ENCODE data around the gene FSD1L.

The FSD1L gene

DNA sequence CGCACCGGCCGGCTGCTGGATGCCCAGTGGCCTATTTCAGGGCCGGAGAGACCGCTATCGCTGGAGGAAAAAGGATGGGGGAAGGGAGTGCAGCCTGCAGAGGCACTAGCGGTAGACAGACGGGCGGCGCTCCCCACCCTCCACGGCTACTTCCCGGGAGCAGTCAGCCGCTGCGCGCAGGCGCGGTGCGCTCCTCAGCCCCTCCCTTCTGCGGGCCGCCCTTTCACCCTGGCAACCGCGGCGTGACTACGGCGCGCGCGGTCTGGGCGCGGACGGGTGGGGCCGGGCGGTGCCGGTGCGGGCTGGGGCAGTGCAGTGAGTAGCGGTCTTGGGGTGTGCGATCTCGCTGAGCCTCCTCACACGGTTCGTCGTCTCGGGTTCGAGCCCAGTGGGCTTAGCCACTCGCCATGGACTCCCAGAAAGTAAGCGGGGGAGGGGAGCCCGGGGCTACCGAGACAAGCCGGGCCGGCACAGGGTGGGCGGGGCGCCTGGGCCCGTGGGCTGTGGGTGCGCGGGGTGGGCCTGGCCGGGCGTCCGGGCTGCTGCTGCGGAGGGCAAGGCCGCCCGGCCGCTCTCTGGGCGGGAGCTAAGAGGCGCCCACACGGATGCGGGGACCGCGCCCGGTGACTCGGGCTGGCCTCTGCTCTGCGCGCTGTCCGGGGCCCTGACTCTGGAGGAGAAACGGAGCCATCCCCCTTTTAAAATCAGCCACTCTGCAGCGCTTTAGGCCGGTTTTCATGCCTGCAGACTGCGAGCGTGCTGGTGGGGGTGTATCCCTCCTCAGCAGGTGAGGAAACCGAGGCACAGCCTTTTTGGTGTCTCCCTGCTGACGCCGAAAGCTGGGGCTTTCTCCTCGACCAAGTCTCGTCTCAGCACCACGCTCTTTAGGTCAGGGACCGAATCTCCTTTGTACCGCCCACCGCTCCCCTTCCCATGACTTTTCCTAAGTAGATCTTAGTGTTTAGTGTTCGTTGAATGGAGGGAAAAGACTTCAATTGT lies at the start of gene FSD1L:
FSD1L (plus strand) TSS at position 221 of the 999 bp plus-strand sequence; CDS start at position 408, 187 bp downstream.
- peak; percentile 77 for TF ChIP-seq CTCF (IDR thresholded peaks at IDR 0.05; ENCODE audit: control extremely low read depth, extremely low read depth, low read depth, missing control alignments)
- peak; percentile 93 for DNase-seq (ENCODE audit: extremely low spot score)
- ChIA-PET CTCF (interaction anchor here (1.1 to 2.8 kb wide), 5 partner anchors 14 to 147 kb away, joined by 3 to 15 read pairs (median 5); no protein-coding TSS in a partner anchor), POLR2A (no interaction called here)

GRCh38 chr9:105399117-105399516 lies 48.7 kb upstream of the FSD1L start:
- no peak for DNase-seq (ENCODE audit: extremely low spot score)
- TF ChIP-seq CTCF (IDR thresholded peaks at IDR 0.05; ENCODE audit: control extremely low read depth, extremely low read depth, low read depth, missing control alignments): no peak
- CTCF ChIA-PET: interaction anchor here (1.0 to 1.7 kb wide), 8 partner anchors 8 to 538 kb away, joined by 3 to 6 read pairs (median 3); no protein-coding TSS in a partner anchor
- POLR2A ChIA-PET: no interaction called here

GRCh38 chr9:105401651-105402050 lies 46.2 kb upstream of the FSD1L start:
- TF ChIP-seq CTCF (IDR thresholded peaks at IDR 0.05; ENCODE audit: control extremely low read depth, extremely low read depth, low read depth, missing control alignments): no peak
- CTCF ChIA-PET: interaction anchor here (0.7 kb wide), 1 partner anchor 10 kb away, joined by 4 read pairs; no protein-coding TSS in a partner anchor
- POLR2A ChIA-PET: no interaction called here
- DNase-seq (ENCODE audit: extremely low spot score): no peak

- CTCF ChIA-PET: interaction anchor here (0.9 to 6.3 kb wide), 4 partner anchors 9 to 541 kb away, joined by 3 to 33 read pairs (median 6); no protein-coding TSS in a partner anchor
- POLR2A ChIA-PET: no interaction called here
- DNase-seq (ENCODE audit: extremely low spot score): no peak
- TF ChIP-seq CTCF (IDR thresholded peaks at IDR 0.05; ENCODE audit: control extremely low read depth, extremely low read depth, low read depth, missing control alignments): no peak
These were observed 44.1 kb upstream of the FSD1L start for GRCh38 chr9:105403552-105404248.

DNA sequence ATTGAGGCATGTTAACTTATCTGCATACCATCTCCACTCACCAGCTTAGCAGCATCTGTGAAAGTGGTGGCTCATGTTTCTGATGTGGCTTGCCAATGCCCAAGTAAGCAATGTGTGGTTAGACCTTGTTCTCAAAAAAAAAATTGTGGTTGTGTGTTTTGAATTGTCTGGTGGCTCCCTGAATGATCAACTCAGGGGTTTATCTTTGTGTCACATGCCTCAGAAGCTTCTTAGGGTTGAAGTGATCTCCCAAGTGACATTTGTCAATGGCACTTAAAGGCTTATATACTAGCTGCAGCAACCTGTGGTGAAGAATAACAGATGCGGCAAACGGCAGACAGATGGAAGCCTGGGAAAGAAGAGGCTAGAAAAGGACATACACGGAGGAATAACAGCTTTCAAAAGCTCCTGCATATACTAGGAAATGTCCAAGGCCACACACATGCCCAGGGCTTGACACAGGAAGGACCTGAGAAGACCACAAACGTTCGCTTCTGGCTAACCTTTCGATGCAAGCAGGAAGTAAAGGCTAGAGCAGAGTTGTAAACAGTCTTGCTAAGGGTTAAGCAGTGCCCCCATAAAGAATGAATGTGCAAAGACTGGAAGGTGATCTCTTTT lies 42.2 kb upstream of the FSD1L start:
- no peak for TF ChIP-seq CTCF (IDR thresholded peaks at IDR 0.05; ENCODE audit: control extremely low read depth, extremely low read depth, low read depth, missing control alignments)
- CTCF ChIA-PET: interaction anchor here (0.5 to 6.3 kb wide), 7 partner anchors 8 to 249 kb away, joined by 3 to 33 read pairs (median 3); no protein-coding TSS in a partner anchor
- DNase-seq (ENCODE audit: extremely low spot score): peak; percentile 26
- POLR2A ChIA-PET: no interaction called here

GRCh38 chr9:105406369-105406768 lies 41.5 kb upstream of the FSD1L start:
- no peak for DNase-seq (ENCODE audit: extremely low spot score)
- ChIA-PET POLR2A (no interaction called here), CTCF (interaction anchor here (0.7 to 6.3 kb wide), 3 partner anchors 11 to 247 kb away, joined by 3 to 33 read pairs (median 4); no protein-coding TSS in a partner anchor)
- TF ChIP-seq CTCF (IDR thresholded peaks at IDR 0.05; ENCODE audit: control extremely low read depth, extremely low read depth, low read depth, missing control alignments): no peak
